ENCODE data around the gene CDT1.
A peak's percentile ranks its signal among the peaks of the same experiment; 100 is the strongest.

The CDT1 gene

GRCh38 chr16:88779406-88780141 lies 24.0 kb upstream of the CDT1 start:
- no peak for FAIRE-seq
- DNase-seq (ENCODE audit: insufficient read length) = no peak
- TF ChIP-seq POLR2A (IDR thresholded peaks at IDR 0.05; ENCODE audit: low read depth, low read length) (no peak), TAF1 (IDR thresholded peaks at IDR 0.05; ENCODE audit: borderline replicate concordance, low read depth, low read length) (no peak), POLR2AphosphoS5 (IDR thresholded peaks at IDR 0.05; ENCODE audit: low read depth, low read length) (no peak)

DNA sequence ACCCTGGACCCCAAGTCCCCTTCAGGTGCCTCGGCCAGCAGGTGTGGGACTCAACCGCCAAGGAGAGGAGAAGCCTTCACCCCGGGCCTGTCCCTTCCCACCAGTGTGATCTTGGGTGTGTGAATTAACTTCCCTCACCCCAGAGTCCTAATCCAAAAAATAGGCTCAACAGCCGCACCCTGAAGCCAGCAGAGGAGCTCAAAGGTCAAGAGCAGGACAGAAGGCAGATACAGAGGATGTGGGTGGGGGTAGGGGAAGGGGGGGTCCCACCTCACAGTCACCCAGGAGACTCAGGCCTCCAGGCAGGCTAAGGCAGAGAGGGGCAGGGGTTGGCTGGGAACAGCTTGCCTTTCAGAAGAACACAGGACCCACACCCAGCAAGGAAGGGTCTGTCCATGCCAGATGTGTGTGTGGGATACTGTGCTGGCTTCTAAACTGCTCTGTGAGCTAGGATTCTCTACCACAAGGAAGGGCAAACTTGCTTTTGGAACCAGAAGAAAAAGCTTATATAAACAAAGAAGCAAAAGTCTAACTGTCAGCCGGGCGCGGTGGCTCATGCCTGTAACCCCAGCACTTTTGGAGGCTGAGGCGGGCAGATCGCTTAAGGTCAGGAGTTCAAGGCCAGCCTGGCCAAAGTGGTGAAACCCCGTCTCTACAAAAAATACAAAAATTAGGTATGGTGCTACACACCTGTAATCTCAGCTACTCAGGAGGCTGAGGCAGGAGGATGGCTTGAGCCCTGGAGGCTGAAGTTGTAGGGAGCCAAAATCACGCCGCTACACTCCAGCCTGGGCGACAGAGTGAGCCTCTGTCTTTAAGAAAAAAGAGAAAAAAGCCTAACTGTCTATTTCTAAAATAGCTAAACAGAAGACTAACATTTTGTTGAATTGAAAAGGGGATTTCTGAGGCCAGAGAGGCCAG lies 23.2 kb upstream of the CDT1 start:
- DNase-seq (ENCODE audit: insufficient read length) (no peak), FAIRE-seq (no peak)
- TF ChIP-seq TAF1 (IDR thresholded peaks at IDR 0.05; ENCODE audit: borderline replicate concordance, low read depth, low read length) (no peak), POLR2A (IDR thresholded peaks at IDR 0.05; ENCODE audit: low read depth, low read length) (no peak), POLR2AphosphoS5 (IDR thresholded peaks at IDR 0.05; ENCODE audit: low read depth, low read length) (no peak)

DNA sequence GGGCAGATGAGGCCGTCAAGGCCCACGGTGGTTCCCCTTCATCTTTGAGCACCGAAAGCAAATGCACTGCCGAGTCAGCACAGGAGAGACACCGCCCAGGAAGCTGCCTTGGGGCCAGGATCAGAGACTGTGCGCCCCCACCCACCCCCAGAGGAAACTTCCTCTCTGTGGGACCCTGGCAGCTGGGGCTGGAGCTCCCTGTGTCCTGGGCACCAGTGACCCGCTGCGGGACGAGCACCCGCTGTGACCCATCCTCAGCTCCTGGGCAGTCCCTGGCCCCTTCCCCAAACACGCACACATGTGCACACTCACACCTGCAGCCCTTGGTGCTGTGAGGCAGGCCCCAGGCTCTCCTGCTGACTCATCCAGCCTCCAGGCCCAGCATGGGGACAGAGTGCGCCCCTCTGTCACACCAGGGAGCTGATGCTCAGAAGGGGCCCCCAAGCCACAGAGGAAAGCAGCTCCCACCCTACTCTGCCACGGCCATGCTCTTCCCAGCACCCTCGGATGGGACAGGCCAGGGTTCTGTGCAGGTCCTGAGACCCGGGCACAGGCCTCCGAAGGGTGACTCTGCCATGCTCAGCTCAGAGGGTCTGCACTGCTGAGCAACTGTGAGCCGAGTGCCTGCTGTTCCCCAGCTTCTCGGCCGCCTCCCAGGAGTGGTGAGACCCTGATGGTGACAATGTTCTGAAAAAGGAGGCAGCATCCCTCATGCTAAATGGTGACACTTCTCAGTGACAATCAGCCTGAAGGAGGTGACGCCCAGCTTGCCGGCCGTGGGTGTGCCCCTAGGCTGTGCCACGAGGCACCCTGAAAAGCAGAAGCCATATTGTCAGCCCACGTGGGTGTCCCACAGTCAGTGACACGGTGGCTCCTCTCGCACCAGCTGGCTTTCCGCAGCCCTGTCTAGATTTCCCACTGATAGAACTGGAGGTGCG lies 22.2 kb upstream of the CDT1 start:
- TF ChIP-seq POLR2A (IDR thresholded peaks at IDR 0.05; ENCODE audit: low read depth, low read length) (peak; percentile 68; the same call in 1 of the 2 replicates), TAF1 (IDR thresholded peaks at IDR 0.05; ENCODE audit: borderline replicate concordance, low read depth, low read length) (no peak), POLR2AphosphoS5 (IDR thresholded peaks at IDR 0.05; ENCODE audit: low read depth, low read length) (peak; percentile 70)
- peak; percentile 91 for FAIRE-seq
- DNase-seq (ENCODE audit: insufficient read length) = peak; percentile 69

- peak; percentile 64 for FAIRE-seq
- TF ChIP-seq POLR2AphosphoS5 (IDR thresholded peaks at IDR 0.05; ENCODE audit: low read depth, low read length) (no peak), TAF1 (IDR thresholded peaks at IDR 0.05; ENCODE audit: borderline replicate concordance, low read depth, low read length) (no peak), POLR2A (IDR thresholded peaks at IDR 0.05; ENCODE audit: low read depth, low read length) (no peak)
- DNase-seq (ENCODE audit: insufficient read length) = no peak
Observed at GRCh38 chr16:88782454-88783390, 20.9 kb upstream of the CDT1 start.

DNA sequence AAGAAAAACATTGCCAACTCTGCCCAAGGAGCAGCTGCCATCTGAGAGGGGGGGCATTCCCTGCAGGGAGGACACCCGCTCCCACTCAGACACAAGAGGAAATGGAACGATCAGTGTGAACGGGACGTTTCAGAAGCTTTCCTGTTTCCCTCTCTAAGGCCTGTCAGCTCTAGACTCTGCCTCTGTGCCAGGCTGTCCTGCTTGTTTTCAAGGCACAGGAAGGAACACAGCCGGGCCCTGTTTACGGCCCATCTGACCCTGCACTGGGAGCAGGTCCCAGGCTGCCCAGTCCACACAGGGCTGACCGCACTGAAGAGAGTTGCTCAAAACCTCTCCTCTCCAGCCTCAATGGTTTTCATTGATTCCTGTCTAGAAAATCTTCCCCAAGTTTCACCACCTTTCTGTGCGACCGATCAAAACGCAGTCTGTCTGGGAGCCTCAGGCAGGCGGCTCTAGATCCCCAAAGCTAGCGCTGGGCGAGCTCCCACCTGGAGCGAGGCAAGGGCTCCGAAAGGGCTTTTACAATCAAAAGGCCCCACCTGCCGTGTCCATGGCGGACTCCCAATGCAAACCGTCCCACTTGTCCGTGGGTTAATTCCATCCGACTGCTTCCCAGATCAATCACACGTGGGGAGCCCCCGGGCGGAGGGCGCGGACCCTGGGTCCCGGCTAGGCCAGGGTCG lies 20.1 kb upstream of the CDT1 start:
- DNase-seq (ENCODE audit: insufficient read length) = no peak
- FAIRE-seq = no peak
- TF ChIP-seq TAF1 (IDR thresholded peaks at IDR 0.05; ENCODE audit: borderline replicate concordance, low read depth, low read length) (no peak), POLR2A (IDR thresholded peaks at IDR 0.05; ENCODE audit: low read depth, low read length) (no peak)

- no peak for TF ChIP-seq POLR2AphosphoS5 (IDR thresholded peaks at IDR 0.05; ENCODE audit: low read depth, low read length)
- TF ChIP-seq POLR2A (IDR thresholded peaks at IDR 0.05; ENCODE audit: low read depth, low read length) = no peak
- no peak for TF ChIP-seq TAF1 (IDR thresholded peaks at IDR 0.05; ENCODE audit: borderline replicate concordance, low read depth, low read length)
- no peak for FAIRE-seq
- DNase-seq (ENCODE audit: insufficient read length) = no peak
Observed at GRCh38 chr16:88784074-88784855, 19.3 kb upstream of the CDT1 start.

DNA sequence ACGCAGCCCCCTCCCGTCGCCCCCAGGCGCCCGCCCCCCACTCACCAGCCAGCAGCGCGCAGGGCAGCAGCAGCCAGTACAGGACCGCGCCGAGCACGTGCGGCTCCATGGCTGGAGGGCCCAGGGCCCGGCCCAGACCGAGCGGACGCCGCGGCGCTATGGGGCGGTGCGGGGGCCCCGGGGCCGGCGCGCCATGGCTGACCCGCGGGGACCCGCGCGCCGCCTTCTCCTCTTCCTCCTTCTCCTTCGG lies 18.8 kb upstream of the CDT1 start:
- no peak for TF ChIP-seq POLR2AphosphoS5 (IDR thresholded peaks at IDR 0.05; ENCODE audit: low read depth, low read length)
- no peak for TF ChIP-seq TAF1 (IDR thresholded peaks at IDR 0.05; ENCODE audit: borderline replicate concordance, low read depth, low read length)
- TF ChIP-seq POLR2A (IDR thresholded peaks at IDR 0.05; ENCODE audit: low read depth, low read length) = no peak
- FAIRE-seq (no peak), DNase-seq (ENCODE audit: insufficient read length) (no peak)

GRCh38 chr16:88785106-88785924 lies 18.3 kb upstream of the CDT1 start, which contains the start of gene PIEZO1:
Gene PIEZO1, minus strand, starts transcription at chr16:88785220. Its CDS starts 256 bp downstream, at chr16:88784964.
- DNase-seq (ENCODE audit: insufficient read length) (peak; percentile 74), FAIRE-seq (peak; percentile 62)
- TF ChIP-seq POLR2A (IDR thresholded peaks at IDR 0.05; ENCODE audit: low read depth, low read length) (peak; percentile 81), POLR2AphosphoS5 (IDR thresholded peaks at IDR 0.05; ENCODE audit: low read depth, low read length) (peak; percentile 56; the same call in 1 of the 2 replicates), TAF1 (IDR thresholded peaks at IDR 0.05; ENCODE audit: borderline replicate concordance, low read depth, low read length) (no peak)
